Astrocyte of the hippocampus (primary cell): ENCODE results near the gene CALML4.
"Not testable (repeated sequence)": the region's sequence is repeated elsewhere in the genome, so short reads cannot be mapped to it uniquely, and the experiment has no call there.

Source experiments
- DNase-seq: peaks from one replicate; pipeline ENCODE4 v3.0.0; 2011; ENCODE audit warnings: low read depth, low spot score

CALML4 gene

DNA sequence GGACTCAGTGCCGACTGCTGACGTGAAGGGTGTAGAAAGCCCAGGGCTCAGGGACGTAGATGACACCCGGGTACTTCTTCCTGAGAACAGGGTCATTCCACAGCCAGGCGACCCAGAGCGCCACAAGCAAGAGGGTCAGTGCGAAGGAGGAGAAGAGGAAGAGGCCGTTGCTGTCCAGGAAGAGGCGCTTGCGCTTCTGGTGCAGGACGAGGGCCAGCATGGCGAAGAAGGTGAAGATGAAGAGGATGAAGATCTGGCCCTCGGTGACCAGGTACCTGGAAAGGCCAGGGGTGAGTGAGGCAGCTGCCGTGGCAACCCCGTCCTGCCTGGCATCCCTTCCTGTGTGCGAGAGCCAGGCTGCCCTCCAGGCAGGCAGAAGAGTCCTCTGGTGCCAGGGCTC is 3.0 kb upstream of the CALML4 start:
- no peak for DNase-seq

DNA sequence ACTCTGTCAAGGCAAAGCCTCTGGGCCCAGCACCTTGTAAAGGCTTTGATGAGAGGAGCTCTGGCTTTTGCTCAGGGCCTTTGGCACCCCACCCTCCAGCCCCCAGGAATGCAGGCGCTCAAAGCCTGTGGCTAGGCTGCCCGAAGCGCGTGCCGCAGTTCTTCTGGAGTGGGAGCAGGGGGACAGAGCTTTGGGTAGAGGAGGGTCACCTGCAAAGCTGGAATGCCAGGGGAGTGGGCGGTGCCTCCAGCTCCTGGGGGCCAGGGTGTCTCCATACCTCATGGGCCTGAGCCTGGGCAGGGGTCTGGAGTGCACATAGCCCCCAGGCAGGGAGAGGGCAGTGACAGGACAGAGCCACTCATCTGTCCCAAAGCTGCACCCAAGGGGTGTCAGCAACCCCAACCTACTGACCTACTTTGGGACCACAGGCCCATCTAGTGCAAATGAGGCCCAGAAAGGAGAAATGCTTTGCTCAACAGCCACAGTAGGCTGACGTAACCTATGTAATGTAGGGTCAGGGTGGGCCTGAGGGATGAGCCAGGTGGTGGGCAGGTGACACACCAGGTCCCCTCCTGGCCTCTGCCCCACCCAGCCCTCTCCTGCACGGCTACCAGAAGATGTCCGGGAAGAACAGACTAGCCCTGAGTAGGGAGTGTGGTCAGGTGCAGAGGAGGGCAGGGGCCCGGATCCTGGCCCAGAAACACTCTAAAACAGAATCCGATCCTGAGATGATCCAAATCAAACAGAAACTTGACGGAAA is 2.2 kb upstream of the CALML4 start:
- DNase-seq: no peak

DNA sequence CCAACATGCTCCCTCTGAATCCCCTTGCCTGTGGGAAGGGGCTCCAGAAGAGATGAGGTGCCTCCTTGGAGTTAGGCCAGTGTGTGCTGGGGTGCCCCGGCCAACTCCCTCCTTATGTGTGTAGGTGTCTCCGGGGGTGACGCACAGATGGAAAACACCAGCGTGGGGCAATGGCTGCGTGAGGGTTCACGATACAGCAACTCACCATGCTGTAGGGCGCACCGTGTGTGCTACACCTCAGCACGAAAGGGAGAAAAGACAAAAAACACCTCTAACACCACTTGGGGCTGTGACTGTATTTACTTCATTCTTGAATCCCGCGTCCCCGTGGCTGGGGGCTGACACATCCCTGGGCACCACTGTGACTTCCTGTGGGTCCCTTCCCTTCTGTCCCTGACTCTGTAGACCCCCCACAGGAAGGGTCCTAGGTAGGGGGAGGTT is 1.6 kb upstream of the CALML4 start:
- no peak for DNase-seq

DNA sequence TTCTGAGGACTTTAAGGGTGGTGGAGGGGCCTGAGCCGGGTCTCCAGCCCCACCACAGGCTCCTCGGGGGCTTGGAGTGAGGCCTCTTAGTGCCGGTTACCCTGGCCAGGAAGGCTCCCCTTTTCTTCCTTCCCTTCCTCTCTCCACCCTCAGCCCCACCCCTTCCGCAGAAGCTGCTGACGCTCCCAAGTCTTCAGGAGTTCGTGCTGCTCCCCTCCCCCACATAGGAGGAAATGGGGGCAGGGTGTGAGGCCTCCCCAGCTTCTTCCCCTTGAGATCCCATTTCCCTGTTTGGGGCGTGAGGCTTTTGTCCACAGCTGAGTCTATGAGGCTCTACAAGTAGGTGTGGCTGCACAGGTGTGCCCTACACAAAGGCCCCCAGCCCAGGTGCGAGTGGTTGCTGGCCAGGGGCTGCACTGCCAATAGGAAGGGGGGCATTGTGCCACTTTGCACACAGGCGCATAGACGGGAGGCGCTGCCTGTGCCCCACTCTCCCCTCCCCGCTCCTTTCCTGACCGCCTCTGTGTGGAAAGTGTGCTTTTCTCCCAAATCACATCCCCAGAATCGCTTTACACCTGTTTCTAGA is 915 bp upstream of the CALML4 start:
- DNase-seq: no peak

DNA sequence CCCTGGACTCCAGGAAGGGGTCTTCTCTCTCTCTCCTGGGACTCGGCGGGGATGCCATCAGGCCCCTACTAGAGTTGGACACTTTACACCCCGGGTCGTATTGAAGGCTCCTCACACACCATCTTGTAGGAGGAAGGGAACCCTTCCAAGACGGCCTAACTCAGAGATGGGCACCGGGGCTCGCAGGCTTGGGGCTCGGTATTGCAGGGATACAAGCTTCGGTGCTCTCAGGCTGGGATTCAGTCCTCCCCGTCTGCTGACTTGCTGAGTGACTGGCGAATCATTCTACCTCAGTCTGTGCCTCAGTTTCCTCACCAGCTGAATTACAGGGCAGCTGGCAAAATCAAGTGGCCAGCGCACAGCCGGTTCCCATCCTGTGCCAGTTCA is 419 bp upstream of the CALML4 start:
- no peak for DNase-seq

DNA sequence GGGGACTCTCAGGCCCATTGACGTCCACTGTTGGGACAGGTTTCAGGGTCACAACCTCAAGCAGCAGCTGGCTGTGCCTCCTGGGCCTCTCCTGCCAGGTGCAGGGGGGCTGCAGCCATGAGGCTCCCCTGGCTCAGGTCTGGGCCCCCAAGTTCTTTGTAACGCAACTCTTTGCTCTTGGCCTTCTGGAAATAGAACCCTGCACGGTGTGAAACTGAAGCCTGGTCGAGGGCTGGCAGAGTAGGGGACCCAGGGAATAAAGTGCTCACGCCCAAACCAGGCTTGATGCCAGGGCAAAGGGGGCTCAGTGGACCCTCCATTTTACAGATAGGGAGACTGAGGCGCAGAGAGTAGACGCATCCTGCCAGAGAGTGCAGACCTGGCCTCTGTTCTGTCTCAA is 771 bp downstream of the CALML4 start:
- DNase-seq: no peak

DNA sequence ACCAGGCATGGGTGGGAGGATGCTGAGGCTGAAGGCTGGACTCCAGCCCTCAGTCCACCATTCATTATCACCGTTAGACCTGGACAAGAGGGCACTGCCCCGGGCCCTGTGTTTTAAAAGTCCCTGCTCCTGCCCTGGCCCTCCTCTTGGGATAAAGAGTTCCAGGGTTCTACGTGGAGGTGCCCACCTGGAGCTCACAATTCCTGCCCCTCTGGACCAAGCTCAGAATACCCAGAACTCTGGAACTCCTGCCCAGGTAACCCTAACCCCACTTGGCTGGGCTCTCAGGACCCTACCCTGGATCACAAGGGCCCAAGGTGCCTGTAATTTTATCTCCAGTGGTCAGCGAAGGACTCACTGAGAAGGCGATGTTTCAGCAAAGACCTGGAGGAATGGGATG is 1.2 kb downstream of the CALML4 start:
- DNase-seq: no peak

DNA sequence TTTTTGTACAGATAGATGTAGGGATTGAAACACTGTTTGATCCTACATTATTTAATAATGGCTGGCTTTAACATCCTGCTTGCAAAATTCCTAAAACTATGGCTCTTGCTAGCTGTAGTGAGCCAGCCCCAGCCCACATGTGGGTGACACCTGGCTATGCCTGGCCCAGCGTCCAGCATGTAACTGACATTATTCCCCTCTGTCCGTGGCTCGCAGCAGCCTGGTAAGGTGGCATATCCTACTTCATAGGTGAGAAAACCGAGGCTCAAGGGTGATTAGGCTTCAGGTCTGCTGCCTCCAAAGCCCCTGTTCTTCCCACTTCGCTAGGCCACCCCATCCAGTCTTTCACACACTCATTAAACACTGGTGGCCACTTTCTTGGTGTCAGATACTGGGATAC is 1.6 kb downstream of the CALML4 start:
- no peak for DNase-seq

DNA sequence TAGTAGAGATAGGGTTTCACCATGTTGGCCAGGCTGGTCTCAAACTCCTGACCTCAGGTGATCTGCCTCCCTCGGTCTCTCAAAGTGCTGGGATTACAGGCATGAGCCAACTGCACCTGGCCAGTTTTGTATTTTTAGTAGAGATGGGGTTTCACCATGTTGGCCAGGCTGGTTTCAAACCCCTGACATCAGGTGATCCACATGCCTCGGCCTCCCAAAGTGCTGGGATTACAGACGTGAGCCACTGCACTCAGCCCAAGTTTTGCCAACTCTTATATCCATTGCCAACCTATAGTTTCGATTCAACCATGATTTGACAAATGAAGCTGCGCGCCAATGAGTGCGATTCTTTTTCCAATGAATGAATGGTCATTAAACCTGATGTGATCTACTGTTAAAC is 2.1 kb downstream of the CALML4 start:
- DNase-seq: not testable (repeated sequence)

DNA sequence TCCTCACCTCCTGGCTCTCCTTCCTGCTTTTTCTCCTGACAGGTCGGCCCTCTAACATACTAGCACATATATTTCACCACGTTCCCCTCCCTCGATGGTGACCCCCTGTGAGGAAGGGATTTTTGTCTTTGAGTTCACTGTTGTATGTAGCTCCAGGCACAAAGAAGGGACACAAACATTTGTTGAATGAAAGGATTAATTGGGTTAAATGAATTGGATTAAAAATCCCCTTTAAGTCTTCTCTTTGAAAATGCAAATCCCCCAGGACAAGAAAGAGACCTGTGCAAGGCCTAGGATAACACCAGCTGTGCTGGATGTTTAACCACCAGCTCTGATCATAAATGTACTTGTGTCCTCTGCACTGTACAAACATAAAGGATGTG is 3.3 kb downstream of the CALML4 start:
- DNase-seq: no peak

DNA sequence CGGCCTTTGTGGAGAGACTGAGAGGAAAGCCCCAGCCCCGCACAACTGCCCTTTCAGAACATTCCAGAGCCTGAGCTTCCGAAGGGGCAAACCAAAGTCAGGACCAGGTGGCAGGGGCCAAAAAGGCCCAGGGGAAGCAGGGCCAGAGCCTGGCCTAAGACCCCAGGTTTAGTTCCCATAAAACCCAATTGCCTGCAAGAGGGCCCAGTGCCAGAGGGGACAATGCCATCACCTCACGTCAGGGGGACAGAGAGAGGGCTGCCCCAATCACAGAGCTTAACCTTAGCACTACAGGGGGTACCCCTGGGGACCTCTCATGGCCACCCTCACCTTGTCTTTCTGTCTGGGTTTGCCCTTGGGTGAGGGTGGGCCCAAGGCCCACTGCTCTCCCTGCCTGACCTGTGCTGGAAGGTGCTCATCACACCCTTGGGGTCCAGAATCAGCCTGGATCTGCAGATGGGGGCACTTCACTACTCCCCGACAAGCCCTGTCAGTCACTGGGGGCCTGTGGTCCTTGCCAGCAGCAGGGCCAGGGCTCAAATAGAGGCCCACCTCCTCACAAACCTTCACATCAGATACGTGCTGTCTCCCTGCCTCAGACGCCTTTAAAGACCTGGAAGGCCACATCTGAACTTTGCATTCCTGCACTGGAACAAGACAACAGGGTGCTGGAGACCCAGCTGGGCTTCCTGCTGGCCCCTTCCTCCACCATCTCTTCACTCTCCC is 3.8 kb downstream of the CALML4 start:
- DNase-seq: no peak

DNA sequence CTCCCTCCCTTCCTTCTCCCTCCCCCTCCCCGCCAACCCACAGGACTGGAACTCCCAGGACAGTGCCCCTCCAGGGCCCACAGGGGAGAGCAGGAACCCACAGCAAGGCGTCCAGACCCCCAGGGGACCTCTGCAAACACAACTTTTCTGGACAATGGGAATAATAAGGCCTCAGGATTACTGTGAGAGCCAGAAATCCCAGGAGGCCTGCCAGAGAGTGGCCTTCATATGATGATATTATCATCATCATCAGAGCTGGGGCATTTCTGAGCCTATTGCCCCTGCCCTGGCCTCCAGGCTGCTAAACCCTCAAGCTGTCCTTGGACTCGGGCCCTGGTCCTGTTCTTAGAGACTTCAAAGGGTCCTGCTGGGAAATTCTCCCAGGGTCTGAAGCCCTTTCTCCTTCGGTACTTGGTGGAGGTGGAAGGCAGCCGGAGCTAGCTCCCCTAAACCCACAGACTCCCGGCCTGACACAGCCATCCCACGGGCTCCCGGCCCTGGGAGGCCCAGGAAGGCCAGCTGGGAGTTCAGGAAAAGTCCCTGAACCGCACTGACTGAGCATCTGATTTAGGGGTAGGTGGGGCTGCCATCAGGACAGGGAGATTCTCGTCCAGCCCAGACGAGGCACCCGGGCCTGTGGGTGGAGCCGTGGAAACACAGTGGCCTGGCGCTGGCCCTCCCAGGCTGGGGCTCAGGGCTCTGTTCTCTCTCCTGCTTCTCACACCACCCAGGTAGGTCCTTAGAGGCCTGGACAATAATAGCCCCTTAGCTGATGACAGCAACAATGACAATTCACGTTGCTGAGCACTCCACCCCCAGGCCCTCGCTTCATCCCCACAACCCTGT is 4.9 kb downstream of the CALML4 start:
- no peak for DNase-seq

DNA sequence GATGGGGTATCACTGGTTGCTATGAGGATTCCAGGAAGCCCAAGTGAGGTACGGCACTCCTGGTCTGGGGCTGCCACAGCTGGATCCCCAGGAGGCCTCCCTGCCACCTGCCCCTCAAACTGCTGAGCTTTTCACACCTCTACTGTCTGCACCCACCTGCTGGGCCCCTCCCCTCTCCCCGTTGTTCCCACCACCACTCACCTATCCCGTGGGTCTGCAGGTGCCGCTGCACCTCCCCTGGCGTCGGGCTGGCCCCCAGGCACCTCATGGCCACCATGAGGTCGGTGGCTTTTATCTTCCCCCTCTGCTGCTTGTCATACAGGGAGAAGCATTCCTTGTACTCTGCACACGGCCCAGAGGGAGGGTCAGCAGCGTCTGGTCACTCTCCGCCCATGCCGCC is 5.8 kb downstream of the CALML4 start:
- no peak for DNase-seq

DNA sequence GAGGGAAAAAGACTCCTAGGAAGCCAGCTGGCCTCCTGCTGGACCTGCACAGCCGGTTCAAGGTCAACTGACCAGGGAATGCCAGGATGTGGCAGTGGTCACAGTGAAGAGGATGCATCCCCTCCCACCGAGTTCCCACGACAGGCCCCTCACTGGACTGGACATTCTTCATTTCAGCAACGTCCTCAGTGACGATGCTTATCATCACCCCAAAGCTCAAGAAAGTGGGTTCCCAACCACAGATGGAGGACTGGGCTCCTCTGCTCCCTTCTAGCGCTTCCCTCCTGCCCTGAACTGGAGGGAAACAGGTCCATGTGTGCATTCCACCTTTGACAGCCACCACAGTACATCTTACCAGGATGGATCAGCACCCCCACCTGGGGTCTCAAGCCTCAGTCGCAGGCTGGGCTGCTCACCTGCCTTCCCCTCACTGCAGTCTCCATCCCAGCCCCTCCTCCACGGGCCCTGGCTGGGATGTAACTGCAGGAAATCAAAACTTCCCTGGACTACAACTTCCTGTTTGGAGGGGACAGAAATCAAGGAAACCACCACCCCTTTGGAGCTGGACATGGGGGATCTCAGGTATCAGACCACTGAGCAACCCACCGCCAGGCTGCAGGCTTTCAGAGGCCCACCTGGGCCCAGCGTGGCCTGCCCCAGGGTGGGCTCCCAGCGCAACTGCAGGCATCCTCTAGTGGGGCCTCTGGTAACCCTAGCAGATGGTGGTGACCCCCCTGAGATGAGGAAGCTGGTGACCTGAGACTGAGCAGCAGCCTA is 7.3 kb downstream of the CALML4 start:
- no peak for DNase-seq

DNA sequence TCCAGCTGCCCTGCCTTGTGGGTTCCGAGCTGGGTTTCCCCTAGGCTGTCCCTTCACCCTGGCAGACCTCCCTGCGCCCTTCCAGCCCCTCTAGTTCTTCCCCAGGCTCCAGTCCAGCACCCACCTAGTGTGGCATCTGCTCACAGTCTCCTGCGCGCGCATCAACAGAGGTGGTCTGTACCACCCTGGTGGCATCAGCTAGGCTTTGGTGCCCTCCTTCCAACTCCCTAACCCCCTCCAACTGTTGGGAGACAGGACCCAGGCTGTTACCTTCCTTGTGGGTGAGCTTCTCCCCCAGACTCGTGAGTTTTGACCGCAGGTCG is 8.0 kb downstream of the CALML4 start:
- no peak for DNase-seq

DNA sequence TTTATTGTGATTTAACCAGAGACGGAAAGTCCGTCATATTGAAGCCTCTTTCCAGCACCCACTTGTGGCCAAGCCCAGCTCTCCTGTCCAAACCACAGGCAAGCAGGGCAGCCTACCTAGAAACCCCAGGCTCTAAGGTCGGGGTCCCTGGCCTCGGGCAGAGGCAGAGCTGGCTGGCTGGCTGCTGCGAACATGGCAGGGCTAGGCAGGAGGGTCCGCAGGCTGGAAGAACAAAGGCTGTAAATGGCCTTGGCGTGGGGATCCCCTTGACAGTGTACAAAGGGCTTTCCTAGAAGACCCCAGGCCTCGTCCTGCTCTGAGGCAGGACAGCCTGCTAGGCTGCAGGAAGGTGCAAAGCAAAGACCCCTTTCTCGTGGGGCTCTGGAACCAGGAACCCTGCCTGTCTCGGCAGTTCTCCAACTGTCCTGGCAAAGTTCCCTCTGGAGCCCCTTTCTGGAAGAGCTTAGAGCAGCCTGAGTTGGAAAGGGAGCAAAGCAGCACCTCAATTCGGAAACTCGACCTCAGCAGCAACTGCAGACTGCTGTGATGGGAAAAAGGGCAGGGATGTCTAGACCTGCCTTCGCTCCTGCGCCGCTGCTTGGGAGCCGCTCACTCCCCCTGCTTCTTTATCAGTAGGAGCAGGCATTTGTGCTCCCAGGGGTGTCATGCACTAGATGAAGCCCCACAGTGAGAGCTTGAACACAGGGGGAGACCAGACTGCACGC is 8.5 kb downstream of the CALML4 start:
- no peak for DNase-seq

DNA sequence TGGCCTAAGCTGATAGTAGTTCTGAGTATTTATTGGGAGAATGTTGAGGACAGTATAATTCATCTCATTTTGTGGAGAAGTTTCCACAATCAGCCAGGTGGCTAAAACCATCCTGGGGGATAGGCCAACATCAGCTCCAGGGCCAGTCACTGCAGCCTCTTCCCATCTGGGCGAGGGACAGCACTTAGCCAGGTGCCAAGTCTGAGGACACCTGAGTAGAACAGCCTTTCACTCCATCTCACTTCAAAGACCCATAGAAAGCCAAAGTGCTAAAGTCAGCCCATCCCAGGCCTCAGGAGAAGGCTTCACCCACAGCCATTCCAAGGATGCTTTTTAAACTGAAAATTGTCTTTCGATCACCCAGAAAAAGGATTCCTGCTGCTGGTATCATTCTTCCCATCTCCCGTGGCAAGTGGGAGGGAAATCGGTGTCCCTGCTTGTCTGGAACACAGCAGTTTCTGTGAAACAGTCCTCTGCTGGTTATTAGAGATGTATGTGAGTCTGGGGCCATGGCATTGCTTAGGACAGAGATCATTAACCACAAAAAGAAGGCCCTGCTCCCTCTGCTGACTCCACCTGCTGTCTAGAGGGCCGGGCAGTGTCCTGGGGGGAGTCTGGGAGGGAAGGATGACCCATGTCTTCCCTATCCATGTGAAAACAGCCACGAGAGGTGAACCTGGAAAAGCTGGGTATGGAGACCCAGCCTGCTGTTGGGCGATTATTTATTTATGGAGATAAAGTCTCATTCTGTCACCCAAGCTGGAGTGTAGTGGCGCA is 9.6 kb downstream of the CALML4 start:
- DNase-seq: no peak

DNA sequence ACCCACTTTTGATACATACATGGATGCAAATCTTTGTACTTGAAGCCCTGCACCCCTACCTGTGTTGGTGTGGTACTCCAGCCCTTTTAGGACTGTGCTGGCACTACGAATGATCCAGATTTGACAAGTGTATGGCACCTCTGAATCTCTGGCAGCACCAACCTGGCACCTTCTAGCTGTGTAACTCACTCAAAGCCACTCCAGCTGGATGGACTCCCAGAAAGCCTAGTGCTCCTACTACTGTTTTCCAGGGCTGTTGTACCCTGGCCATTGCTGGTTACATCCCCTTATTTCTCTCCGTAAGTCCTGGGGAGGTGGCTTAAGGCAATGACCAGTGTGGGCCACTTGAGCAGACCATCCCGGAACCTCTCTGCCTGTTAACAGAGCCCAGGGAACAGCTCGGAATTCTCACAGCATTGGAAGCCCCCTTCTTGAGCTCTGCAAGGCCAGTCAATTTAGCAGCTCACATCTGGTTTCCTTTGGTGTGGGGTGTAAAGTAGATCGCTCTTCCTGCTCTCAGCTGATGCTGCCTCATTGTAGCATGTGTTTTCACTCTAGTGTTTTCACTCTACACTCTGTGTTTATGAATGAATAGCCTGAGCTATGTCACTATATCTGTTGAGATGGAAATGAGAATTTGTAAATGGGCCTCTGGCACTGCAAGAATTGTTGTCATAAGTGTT is 12.2 kb downstream of the CALML4 start:
- DNase-seq: no peak

DNA sequence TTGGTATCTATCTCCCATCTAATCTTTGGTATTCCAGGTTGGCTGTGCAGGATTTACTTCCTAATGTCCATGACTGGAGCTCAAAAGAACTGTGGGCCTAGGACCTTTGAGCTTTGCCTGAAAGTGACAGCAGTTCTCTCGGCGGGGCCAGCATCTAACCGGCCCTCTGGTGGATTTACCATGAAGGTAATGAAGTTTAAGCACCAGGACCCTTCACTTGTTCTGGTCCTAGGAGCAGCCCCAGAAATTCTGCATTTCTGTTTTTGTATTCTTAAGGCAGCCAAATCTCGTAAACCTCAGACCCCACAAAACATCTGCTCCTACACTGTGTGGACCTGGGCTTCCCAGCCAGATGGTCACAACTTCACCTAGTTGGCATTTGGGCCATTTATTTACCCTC is 13.0 kb downstream of the CALML4 start:
- no peak for DNase-seq
